Measurements from ENCODE around the gene FBXW5.

The FBXW5 gene

GRCh38 chr9:136944519-136945332, at the start of gene FBXW5, which contains the start of gene C8G:
Gene FBXW5 (minus strand): TSS chr9:136944738. CDS start chr9:136944083, 655 bp downstream.
Gene C8G (plus strand): TSS chr9:136945243. CDS start chr9:136945321, 78 bp downstream.
- DNase-seq: peak; percentile 55 to 94

GRCh38 chr9:136992819-136993369, 48.4 kb upstream of the FBXW5 start:
- DNase-seq: no peak

GRCh38 chr9:136991993-136992818, 47.7 kb upstream of the FBXW5 start, which contains the start of gene PAXX:
Gene PAXX (plus strand): TSS chr9:136992422. CDS start chr9:136992444, 22 bp downstream.
- peak; percentile 52 to 91 for DNase-seq

GRCh38 chr9:136990242-136990911, 45.8 kb upstream of the FBXW5 start:
- DNase-seq: no peak

- DNase-seq: no peak
Observed at GRCh38 chr9:136988872-136989271, 44.3 kb upstream of the FBXW5 start.

GRCh38 chr9:136985853-136986252, 41.3 kb upstream of the FBXW5 start:
- no peak for DNase-seq

GRCh38 chr9:136985027-136985602, 40.6 kb upstream of the FBXW5 start:
- no peak for DNase-seq

GRCh38 chr9:136984464-136985026, 40.0 kb upstream of the FBXW5 start:
- no peak for DNase-seq

GRCh38 chr9:136983656-136984314, 39.2 kb upstream of the FBXW5 start:
- DNase-seq: no peak

- no peak for DNase-seq
Observed at GRCh38 chr9:136983167-136983566, 38.6 kb upstream of the FBXW5 start.

- DNase-seq: no peak
Observed at GRCh38 chr9:136982232-136983051, 37.9 kb upstream of the FBXW5 start, which contains the start of gene LCNL1. Gene LCNL1 (plus strand): TSS chr9:136982993. CDS start chr9:136983587, 594 bp downstream.

GRCh38 chr9:136981588-136982231, 37.2 kb upstream of the FBXW5 start:
- DNase-seq: no peak

- DNase-seq: no peak
Observed at GRCh38 chr9:136980669-136981478, 36.3 kb upstream of the FBXW5 start.

- DNase-seq: no peak
Observed at GRCh38 chr9:136979769-136980587, 35.4 kb upstream of the FBXW5 start.

GRCh38 chr9:136978865-136979544, 34.5 kb upstream of the FBXW5 start:
- no peak for DNase-seq

GRCh38 chr9:136978073-136978864, 33.7 kb upstream of the FBXW5 start:
- DNase-seq: peak in 1 of 2 experiments; percentile 86

Measured in NCI-H526 (cell line).